MG63 (cell line): ENCODE results near the gene NBPF1. TPM values are rescaled to one million over a fixed set of nuclear protein-coding genes. Genes with fewer than 3 reads are reported as not detected.
"Not testable (repeated sequence)": the region's sequence is repeated elsewhere in the genome, so short reads cannot be mapped to it uniquely, and the experiment has no call there.

Experiments
- DNase-seq: peaks from one replicate; pipeline ENCODE4 v3.0.0-alpha.2; 2020
- H3K27me3 ChIP-seq: fragments of 250-450 bp; sonication (Bioruptor Pico); 2 replicates; pipeline ENCODE4 v1.5.1; 2020; ENCODE audit warnings: mild to moderate bottlenecking, moderate library complexity
- H3K36me3 ChIP-seq: fragments of 250-450 bp; sonication (Bioruptor Pico); 2 replicates; pipeline ENCODE4 v1.5.1; 2020; ENCODE audit warnings: mild to moderate bottlenecking, moderate library complexity
- H3K4me3 ChIP-seq: fragments of 250-450 bp; sonication (Bioruptor Pico); 2 replicates; pipeline ENCODE4 v1.5.1; 2020; ENCODE audit warnings: mild to moderate bottlenecking, moderate library complexity
- H3K9me3 ChIP-seq: fragments of 250-450 bp; sonication (Bioruptor Pico); 2 replicates; pipeline ENCODE4 v1.5.1; 2020; ENCODE audit warnings: mild to moderate bottlenecking, moderate library complexity
- total RNA-seq: library from RNA; depleted of rRNA; stranded (reverse); fragments of >200 nt; shearing (Covaris generic); gene quantifications from 2 replicates; pipeline ENCODE4 v1.2.3, GENCODE V29; 2014; ENCODE audit warnings: low replicate concordance

The NBPF1 gene
- total RNA-seq, 1 experiment from 2014 or later = 9.2 TPM

- H3K4me3 ChIP-seq = peak overlapping the region; percentile 81
- not testable (repeated sequence) for DNase-seq, H3K36me3 ChIP-seq, H3K9me3 ChIP-seq, H3K27me3 ChIP-seq
These were observed 30.3 kb upstream of the NBPF1 start for GRCh38 chr1:16643476-16644192.

GRCh38 chr1:16643001-16643411, 29.6 kb upstream of the NBPF1 start:
- not testable (repeated sequence) for H3K27me3 ChIP-seq, H3K4me3 ChIP-seq, DNase-seq

GRCh38 chr1:16642025-16642966, 28.9 kb upstream of the NBPF1 start:
- not testable (repeated sequence) for H3K9me3 ChIP-seq, H3K36me3 ChIP-seq, H3K27me3 ChIP-seq, H3K4me3 ChIP-seq, DNase-seq

More at GRCh38 chr1:16643001-16643411, 29.6 kb upstream of the NBPF1 start:
- H3K9me3 ChIP-seq, H3K36me3 ChIP-seq: not testable (repeated sequence)

- H3K4me3 ChIP-seq, H3K27me3 ChIP-seq, H3K9me3 ChIP-seq, H3K36me3 ChIP-seq, DNase-seq: not testable (repeated sequence)
These were observed 28.0 kb upstream of the NBPF1 start for GRCh38 chr1:16641159-16641975.

GRCh38 chr1:16639091-16640031, 26.0 kb upstream of the NBPF1 start:
- not testable (repeated sequence) for H3K9me3 ChIP-seq, H3K27me3 ChIP-seq, DNase-seq, H3K4me3 ChIP-seq, H3K36me3 ChIP-seq

- H3K27me3 ChIP-seq, DNase-seq, H3K4me3 ChIP-seq, H3K9me3 ChIP-seq, H3K36me3 ChIP-seq: not testable (repeated sequence)
These were observed 24.8 kb upstream of the NBPF1 start for GRCh38 chr1:16637941-16638778.

GRCh38 chr1:16636551-16637195, 23.3 kb upstream of the NBPF1 start:
- not testable (repeated sequence) for H3K36me3 ChIP-seq, DNase-seq, H3K27me3 ChIP-seq, H3K4me3 ChIP-seq, H3K9me3 ChIP-seq

GRCh38 chr1:16635959-16636358, 22.6 kb upstream of the NBPF1 start:
- H3K9me3 ChIP-seq, DNase-seq, H3K36me3 ChIP-seq, H3K4me3 ChIP-seq, H3K27me3 ChIP-seq: not testable (repeated sequence)

GRCh38 chr1:16633540-16634282, 20.3 kb upstream of the NBPF1 start:
- H3K36me3 ChIP-seq = peaks cover 21% of the 10 kb centered on the region
- not testable (repeated sequence) for H3K9me3 ChIP-seq, H3K4me3 ChIP-seq, DNase-seq, H3K27me3 ChIP-seq

GRCh38 chr1:16632044-16632850, 18.9 kb upstream of the NBPF1 start:
- not testable (repeated sequence) for H3K27me3 ChIP-seq, H3K9me3 ChIP-seq, H3K4me3 ChIP-seq, DNase-seq
- H3K36me3 ChIP-seq = peaks cover 21% of the 10 kb centered on the region

GRCh38 chr1:16631248-16632043, 18.1 kb upstream of the NBPF1 start:
- peaks cover 21% of the 10 kb centered on the region for H3K36me3 ChIP-seq
- DNase-seq = no peak
- no peak overlapping the region for H3K4me3 ChIP-seq
- H3K9me3 ChIP-seq = no peaks in the 10 kb centered on the region
- no peaks in the 10 kb centered on the region for H3K27me3 ChIP-seq

GRCh38 chr1:16630661-16631247, 17.4 kb upstream of the NBPF1 start:
- peaks cover 24% of the 10 kb centered on the region for H3K36me3 ChIP-seq
- H3K9me3 ChIP-seq = no peaks in the 10 kb centered on the region
- H3K4me3 ChIP-seq = no peak overlapping the region
- DNase-seq = no peak
- H3K27me3 ChIP-seq = no peaks in the 10 kb centered on the region
